ENCODE data around the gene BSCL2. TPM values are rescaled to one million over a fixed set of nuclear protein-coding genes. Genes with fewer than 3 reads are reported as not detected.
"Not testable (repeated sequence)": the region's sequence is repeated elsewhere in the genome, so short reads cannot be mapped to it uniquely, and the experiment has no call there.

BSCL2 gene
- total RNA-seq, 1 experiment from 2014 or later = 80.1 TPM

- peak; percentile 44 for DNase-seq (ENCODE audit: low read depth)
These were observed 42.7 kb downstream of the BSCL2 start for GRCh38 chr11:62664405-62665074.

- no peak for DNase-seq (ENCODE audit: low read depth)
These were observed 50.3 kb downstream of the BSCL2 start for GRCh38 chr11:62656796-62657429.

GRCh38 chr11:62654297-62654696 is 52.9 kb downstream of the BSCL2 start:
- DNase-seq (ENCODE audit: low read depth) = no peak

- no peak for DNase-seq (ENCODE audit: low read depth)
These were observed 54.8 kb downstream of the BSCL2 start for GRCh38 chr11:62652161-62653006.

GRCh38 chr11:62650283-62650682 is 56.9 kb downstream of the BSCL2 start:
- DNase-seq (ENCODE audit: low read depth) = not testable (repeated sequence)

GRCh38 chr11:62649486-62649885 is 57.7 kb downstream of the BSCL2 start:
- DNase-seq (ENCODE audit: low read depth) = no peak

- DNase-seq (ENCODE audit: low read depth) = no peak
These were observed 58.3 kb downstream of the BSCL2 start for GRCh38 chr11:62648967-62649364.

GRCh38 chr11:62648185-62648966 is 58.8 kb downstream of the BSCL2 start:
- DNase-seq (ENCODE audit: low read depth) = no peak

- no peak for DNase-seq (ENCODE audit: low read depth)
These were observed 59.6 kb downstream of the BSCL2 start for GRCh38 chr11:62647609-62648005.

GRCh38 chr11:62646825-62647608 is 60.2 kb downstream of the BSCL2 start:
- no peak for DNase-seq (ENCODE audit: low read depth)

GRCh38 chr11:62645946-62646824 is 61.0 kb downstream of the BSCL2 start, which contains the start of gene GANAB:
GANAB (minus strand) TSS chr11:62646613; CDS start chr11:62646599, 14 bp downstream.
- peak; percentile 97 for DNase-seq (ENCODE audit: low read depth)

- DNase-seq (ENCODE audit: low read depth) = no peak
These were observed 61.6 kb downstream of the BSCL2 start for GRCh38 chr11:62645671-62645945.

GRCh38 chr11:62644220-62644619 is 63.0 kb downstream of the BSCL2 start:
- DNase-seq (ENCODE audit: low read depth) = no peak

Other genes with a start within 250 kb of the BSCL2 start
- 313 and 332 TPM in 2 replicates for gene AHNAK, start 160.6 kb downstream of the BSCL2 start, total RNA-seq (2014; rRNA removed)
- 1,532 and 1,571 TPM in 2 replicates for gene EEF1G, start 133.5 kb downstream of the BSCL2 start, total RNA-seq (2014; rRNA removed)
- 9.0 and 9.8 TPM in 2 replicates for gene TUT1, start 115.9 kb downstream of the BSCL2 start, total RNA-seq (2014; rRNA removed)
- 142 and 149 TPM in 2 replicates for gene MTA2, start 105.6 kb downstream of the BSCL2 start, total RNA-seq (2014; rRNA removed)
- gene EML3, start 94.6 kb downstream of the BSCL2 start, total RNA-seq (2014; rRNA removed) = 41.5 and 46.8 TPM in 2 replicates
- gene ROM1, start 94.2 kb downstream of the BSCL2 start, total RNA-seq (2014; rRNA removed) = 8.9 and 10.3 TPM in 2 replicates
- gene B3GAT3, start 85.4 kb downstream of the BSCL2 start, total RNA-seq (2014; rRNA removed) = 74.1 and 92.8 TPM in 2 replicates
- 267 and 299 TPM in 2 replicates for gene GANAB, start 60.8 kb downstream of the BSCL2 start, total RNA-seq (2014; rRNA removed)
- 27.9 and 28.1 TPM in 2 replicates for gene INTS5, start 54.1 kb downstream of the BSCL2 start, total RNA-seq (2014; rRNA removed)
- 55.7 and 72.4 TPM in 2 replicates for gene C11orf98, start 42.2 kb downstream of the BSCL2 start, total RNA-seq (2014; rRNA removed)
- 3.2 and 8.7 TPM in 2 replicates for gene CSKMT, start 42.1 kb downstream of the BSCL2 start, total RNA-seq (2014; rRNA removed)
- gene UQCC3, start 35.8 kb downstream of the BSCL2 start, total RNA-seq (2014; rRNA removed) = 11.0 and 16.4 TPM in 2 replicates
- 3.7 and 4.7 TPM in 2 replicates for gene LBHD1, start 35.2 kb downstream of the BSCL2 start, total RNA-seq (2014; rRNA removed)
- gene UBXN1, start 28.4 kb downstream of the BSCL2 start, total RNA-seq (2014; rRNA removed) = 97.0 and 122 TPM in 2 replicates
- gene LRRN4CL, start 17.9 kb downstream of the BSCL2 start, total RNA-seq (2014; rRNA removed) = 41.4 and 68.1 TPM in 2 replicates
- gene GNG3, start 252 bp upstream of the BSCL2 start, total RNA-seq (2014; rRNA removed) = not detected in 2 replicates
- gene HNRNPUL2, start 20.0 kb upstream of the BSCL2 start, total RNA-seq (2014; rRNA removed) = 8.7 and 14.4 TPM in 2 replicates
- 31.8 and 53.4 TPM in 2 replicates for gene TTC9C, start 21.1 kb upstream of the BSCL2 start, total RNA-seq (2014; rRNA removed)
- gene ZBTB3, start 46.7 kb upstream of the BSCL2 start, total RNA-seq (2014; rRNA removed) = 6.7 and 9.2 TPM in 2 replicates
- gene POLR2G, start 54.2 kb upstream of the BSCL2 start, total RNA-seq (2014; rRNA removed) = 82.5 and 86.6 TPM in 2 replicates
- gene TAF6L, start 64.0 kb upstream of the BSCL2 start, total RNA-seq (2014; rRNA removed) = 21.7 and 25.9 TPM in 2 replicates
- gene TMEM179B, start 80.0 kb upstream of the BSCL2 start, total RNA-seq (2014; rRNA removed) = 53.6 and 78.5 TPM in 2 replicates
- gene TMEM223, start 84.6 kb upstream of the BSCL2 start, total RNA-seq (2014; rRNA removed) = 26.9 and 32.6 TPM in 2 replicates
- gene NXF1, start 98.0 kb upstream of the BSCL2 start, total RNA-seq (2014; rRNA removed) = 34.2 and 39.6 TPM in 2 replicates
- gene STX5, start 124.6 kb upstream of the BSCL2 start, total RNA-seq (2014; rRNA removed) = 21.5 and 25.2 TPM in 2 replicates
- gene TEX54, start 125.4 kb upstream of the BSCL2 start, total RNA-seq (2014; rRNA removed) = not detected in 2 replicates
- gene WDR74, start 132.2 kb upstream of the BSCL2 start, total RNA-seq (2014; rRNA removed) = 56.5 and 56.6 TPM in 2 replicates
- 121 and 132 TPM in 2 replicates for gene SLC3A2, start 173.5 kb upstream of the BSCL2 start, total RNA-seq (2014; rRNA removed)
- gene CHRM1, start 213.9 kb upstream of the BSCL2 start, total RNA-seq (2014; rRNA removed) = not detected in 2 replicates

All from LHCN-M2 (cell line).